GM23248 (cell line): ENCODE data around the gene SDHAF3. TPM values are rescaled to one million over a fixed set of nuclear protein-coding genes. Genes with fewer than 3 reads are reported as not detected.

Experiments used
- DNase-seq: peaks from one replicate; pipeline ENCODE4 v3.0.0-alpha.2; 2015
- H2AFZ ChIP-seq: fragments of 200-600 bp; sonication (generic); 2 replicates; pipeline ENCODE4 v1.6.1; 2016; ENCODE audit warnings: antibody characterized with exemption
- H3F3A ChIP-seq: fragments of 200-600 bp; sonication (generic); 2 replicates; pipeline ENCODE4 v1.6.1; 2016; ENCODE audit warnings: mild to moderate bottlenecking, antibody characterized with exemption, mixed run types; ENCODE audit not compliant: insufficient read depth
- H3K27ac ChIP-seq: fragments of 200-600 bp; sonication (generic); 2 replicates; pipeline ENCODE4 v1.5.1; 2016; ENCODE audit warnings: mild to moderate bottlenecking
- H3K27me3 ChIP-seq: fragments of 200-600 bp; sonication (generic); replicated peaks from 2 replicates; pipeline ENCODE4 v1.6.1; 2016; ENCODE audit warnings: mild to moderate bottlenecking; ENCODE audit not compliant: insufficient read depth
- H3K36me3 ChIP-seq: fragments of 200-600 bp; sonication (generic); 2 replicates; pipeline ENCODE4 v1.6.1; 2016; ENCODE audit warnings: low read depth, mild to moderate bottlenecking
- H3K4me1 ChIP-seq: fragments of 200-600 bp; sonication (generic); 2 replicates; pipeline ENCODE4 v1.6.1; 2016; ENCODE audit warnings: mild to moderate bottlenecking; ENCODE audit not compliant: insufficient read depth
- H3K4me2 ChIP-seq: fragments of 200-600 bp; sonication (generic); one replicate; pipeline ENCODE4 v1.6.1; 2016; ENCODE audit warnings: mild to moderate bottlenecking; ENCODE audit not compliant: unreplicated experiment
- H3K4me3 ChIP-seq: fragments of 200-600 bp; sonication (generic); 2 replicates; pipeline ENCODE4 v1.5.1; 2016; ENCODE audit warnings: mild to moderate bottlenecking
- H3K79me2 ChIP-seq: fragments of 200-600 bp; sonication (generic); 2 replicates; pipeline ENCODE4 v1.6.1; 2016; ENCODE audit warnings: mild to moderate bottlenecking; ENCODE audit not compliant: insufficient read depth
- H3K9ac ChIP-seq: fragments of 200-600 bp; sonication (generic); 2 replicates; pipeline ENCODE4 v1.6.1; 2016; ENCODE audit warnings: mild to moderate bottlenecking
- H3K9me2 ChIP-seq: fragments of 200-600 bp; sonication (generic); 2 replicates; pipeline ENCODE4 v1.6.1; 2016; ENCODE audit warnings: mixed run types, mild to moderate bottlenecking, moderate library complexity; ENCODE audit not compliant: insufficient read depth
- H3K9me3 ChIP-seq: fragments of 200-600 bp; sonication (generic); one replicate; pipeline ENCODE4 v1.6.1; 2017; ENCODE audit warnings: low read depth
- H4K20me1 ChIP-seq: fragments of 200-600 bp; sonication (generic); 2 replicates; pipeline ENCODE4 v1.6.0; 2016; ENCODE audit not compliant: insufficient read depth
- EZH2 ChIP-seq: fragments of 200-600 bp; sonication (generic); IDR thresholded peaks from 2 replicates; pipeline ENCODE4 v1.6.1; 2018; ENCODE audit warnings: antibody characterized with exemption, mild to moderate bottlenecking; ENCODE audit not compliant: insufficient read depth, poor library complexity, severe bottlenecking
- EZH2phosphoT487 ChIP-seq: fragments of 200-600 bp; sonication (generic); IDR thresholded peaks from 2 replicates; pipeline ENCODE4 v1.6.1; 2018; ENCODE audit warnings: antibody characterized with exemption, moderate library complexity, mild to moderate bottlenecking, low read depth; ENCODE audit not compliant: insufficient read depth
- WGBS, 2 experiments: methylation state at CpG; one replicate each; pipeline ENCODE4 v1.1.6; 2015 to 2017; ENCODE audit warnings: low lambda C conversion rate in 2 of 2, low coverage in 1 of 2; ENCODE audit errors: missing lambda C conversion rate in 2 of 2; 5-methylcytosine and 5-hydroxymethylcytosine counted together
- in situ Hi-C: fragments of 300-500 bp; cut with MboI; formaldehyde crosslinking; loops from 2 replicates; pipeline ENCODE4 v1.15.0; 2020
- polyA plus RNA-seq: library from polyadenylated mRNA; unstranded; fragments of >200 nt; fragmentation: Nextera tagmentation; extraction: Ambion mirVana; gene quantifications from 2 replicates; pipeline ENCODE4 v1.2.1, GENCODE V29; 2016
- total RNA-seq: library from RNA; depleted of rRNA; stranded (reverse); fragments of >200 nt; shearing (Covaris generic); gene quantifications from 2 replicates; pipeline ENCODE4 v1.2.3, GENCODE V29; 2014; rRNA removed

The SDHAF3 gene
- total and polyA plus RNA-seq, 2 experiments from 2014 or later = 6.3 to 34.0 TPM

GRCh38 chr7:97226541-97226940 is 109.0 kb downstream of the SDHAF3 start:
- H4K20me1 ChIP-seq = no peaks in the 10 kb centered on the region
- H3F3A ChIP-seq = no peaks in the 10 kb centered on the region
- no peaks in the 10 kb centered on the region for H3K9me2 ChIP-seq
- no peaks in the 10 kb centered on the region for H3K27me3 ChIP-seq
- no peaks in the 10 kb centered on the region for H3K36me3 ChIP-seq
- 23 to 37% methylated on average over 3 of the region's 3 CpGs for WGBS, 2 experiments
- H3K79me2 ChIP-seq = no peaks in the 10 kb centered on the region
- no peak overlapping the region for H3K4me2 ChIP-seq
- no peak overlapping the region for H3K4me3 ChIP-seq
- TF ChIP-seq EZH2 = no peak
- TF ChIP-seq EZH2phosphoT487 = no peak
- H2AFZ ChIP-seq = no peak overlapping the region
- no peaks in the 10 kb centered on the region for H3K4me1 ChIP-seq
- H3K9ac ChIP-seq = no peak overlapping the region
- DNase-seq = no peak
- no peak overlapping the region for H3K27ac ChIP-seq
- in situ Hi-C loops = no loop called here
- H3K9me3 ChIP-seq = no peaks in the 10 kb centered on the region

Other genes starting within 250 kb of the SDHAF3 start
- gene DLX6, start 112.1 kb upstream of the SDHAF3 start, total RNA-seq = not detected in 2 replicates
- not detected in 2 replicates for gene DLX6, start 112.1 kb upstream of the SDHAF3 start, polyA plus RNA-seq
- gene DLX5, start 92.9 kb upstream of the SDHAF3 start, total RNA-seq = not detected in 2 replicates
- not detected in 2 replicates for gene DLX5, start 92.9 kb upstream of the SDHAF3 start, polyA plus RNA-seq